Measurements from ENCODE around the gene CNEP1R1.

- TF ChIP-seq CTCF (conservative IDR thresholded peaks at IDR 0.05; ENCODE audit: low read length) (no peak), EZH2phosphoT487 (IDR thresholded peaks at IDR 0.05; ENCODE audit: borderline replicate concordance, low read depth, low read length) (no peak)
Measured at GRCh38 chr16:50079397-50080140, 54.5 kb downstream of the CNEP1R1 start.

Measured in OCI-LY7 (cell line).